ENCODE measurements around the gene ABCF2.

Gene ABCF2

DNA sequence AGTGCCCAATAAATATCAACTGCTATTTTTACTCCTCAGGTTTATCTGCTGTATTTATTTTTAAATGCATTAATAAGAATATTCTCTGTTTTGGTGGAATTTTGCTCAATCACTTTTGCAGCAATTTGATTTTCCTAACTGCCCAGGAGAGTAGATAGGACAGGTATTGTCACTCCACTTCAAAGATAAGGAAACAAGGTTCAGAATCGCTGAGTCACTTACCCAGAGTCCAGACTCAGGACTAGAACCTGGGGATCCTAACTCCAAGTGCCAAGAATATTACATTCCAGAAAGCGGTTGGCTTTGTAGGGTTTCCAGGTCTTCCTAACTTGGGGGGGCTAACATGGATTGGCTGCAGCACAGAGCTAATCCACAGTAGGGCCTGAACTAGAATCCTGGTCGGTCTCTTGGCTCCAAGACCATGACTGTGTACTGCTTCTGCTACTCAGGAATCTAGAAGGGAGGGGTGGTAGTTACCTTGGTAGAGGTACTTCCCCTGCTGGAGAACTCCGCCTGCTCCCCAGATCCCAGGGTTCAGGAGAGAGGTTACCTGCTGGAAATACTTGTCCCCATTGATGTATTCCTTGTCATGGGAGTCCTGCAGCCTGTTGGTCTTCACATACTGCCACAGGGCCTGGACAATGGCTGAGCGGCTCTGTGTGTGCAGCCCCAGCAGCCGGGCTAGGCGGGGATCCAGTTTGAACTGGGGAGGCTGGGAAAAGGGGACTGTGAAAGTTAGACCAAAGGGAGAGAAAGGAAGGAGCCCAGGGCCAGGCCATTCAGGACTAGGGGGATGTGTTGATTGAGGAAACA, 14.1 kb upstream of the ABCF2 start:
- no peak for DNase-seq

DNA sequence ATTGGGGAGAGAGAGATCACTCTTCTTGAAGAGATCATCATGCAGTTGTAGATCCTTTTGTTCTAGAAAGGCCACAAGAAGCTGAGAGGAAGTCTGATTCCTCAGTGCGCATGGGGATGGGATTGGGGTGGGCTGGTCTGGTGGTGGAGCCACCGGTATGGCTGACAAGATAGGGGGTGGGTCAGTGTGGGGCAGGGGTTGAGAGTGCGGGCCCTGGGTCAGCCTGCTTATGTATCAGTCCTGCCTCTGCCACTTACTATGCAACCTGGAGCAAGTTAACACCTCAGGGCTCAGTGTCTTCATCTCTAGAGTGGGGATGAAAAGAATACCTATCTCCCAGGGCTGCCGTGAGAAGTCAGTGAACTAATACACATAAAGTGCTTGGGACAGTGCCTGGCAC, 13.5 kb upstream of the ABCF2 start:
- DNase-seq = no peak

DNA sequence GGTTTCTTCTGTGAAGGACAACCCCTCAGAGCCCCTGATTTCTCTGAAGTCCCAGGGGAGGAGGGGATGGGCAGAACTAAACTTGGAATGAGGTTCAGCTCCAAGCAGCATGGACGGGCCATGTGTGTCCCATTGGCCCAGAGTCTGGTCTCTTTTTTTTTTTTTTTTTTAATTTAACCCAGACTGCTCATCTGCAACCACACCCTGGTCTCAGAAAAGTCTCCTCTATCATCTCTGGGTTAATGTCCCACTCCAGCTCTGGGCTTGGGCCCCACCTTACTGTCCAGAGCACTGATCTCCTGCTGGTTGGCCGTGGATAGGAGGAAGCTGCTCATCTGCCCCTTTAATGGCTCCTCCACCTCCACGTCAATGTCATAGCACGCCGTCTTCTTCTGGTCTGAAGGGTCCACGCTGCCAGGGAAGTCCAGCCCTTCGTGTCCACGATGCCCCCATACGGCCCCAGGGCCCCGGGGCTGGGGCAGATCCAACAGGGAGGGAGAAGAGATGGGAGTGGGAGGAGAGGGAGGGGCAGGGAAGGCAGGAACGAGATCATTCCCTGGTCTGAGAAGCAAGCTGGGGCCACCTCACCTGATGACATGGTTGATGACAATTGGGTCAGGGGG, 12.9 kb upstream of the ABCF2 start:
- DNase-seq = no peak

DNA sequence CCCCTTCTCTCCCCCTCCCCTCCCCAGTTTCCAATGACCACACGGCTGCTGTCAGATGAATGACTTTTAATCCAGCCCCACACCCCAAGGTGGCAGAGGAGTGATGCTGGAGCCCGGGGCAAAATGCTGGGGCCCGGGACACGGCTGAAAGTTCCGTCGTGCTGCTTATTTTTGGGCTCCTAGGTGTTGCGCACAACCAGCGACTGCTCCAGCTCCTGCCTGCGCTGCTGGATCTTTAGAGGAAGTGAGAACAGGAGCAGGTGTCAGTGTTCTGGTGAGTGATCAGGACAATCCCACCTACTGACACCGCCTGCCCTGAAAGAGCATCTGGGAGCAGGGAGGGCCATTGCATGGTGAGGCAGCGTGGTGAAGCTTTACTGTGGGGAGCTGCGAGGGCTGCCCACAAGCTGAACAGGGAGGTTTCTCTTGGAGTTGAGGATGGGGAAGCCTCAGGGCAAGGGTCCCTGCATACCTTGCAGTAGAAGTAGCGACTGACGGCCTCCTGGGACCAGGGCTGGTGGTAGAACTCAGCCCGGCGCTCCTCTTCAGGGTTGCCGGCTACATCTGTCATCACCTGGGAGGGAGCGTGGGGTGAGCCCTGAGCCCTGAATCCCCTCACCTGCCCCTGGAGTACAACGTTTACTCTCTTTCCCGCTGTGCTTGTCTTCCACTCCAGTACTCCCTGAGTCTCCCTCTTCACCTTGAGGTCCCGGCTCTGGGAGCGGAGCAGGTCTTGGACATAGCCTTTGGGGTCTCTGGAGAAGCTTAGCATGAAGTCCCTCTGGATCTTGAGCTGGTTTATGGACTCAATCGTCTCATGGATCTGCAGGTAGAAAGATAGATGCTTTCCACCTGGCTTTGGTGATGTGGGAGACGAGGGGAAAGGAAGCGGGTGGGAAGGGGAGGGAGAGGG, 12.2 kb upstream of the ABCF2 start:
- DNase-seq = no peak

DNA sequence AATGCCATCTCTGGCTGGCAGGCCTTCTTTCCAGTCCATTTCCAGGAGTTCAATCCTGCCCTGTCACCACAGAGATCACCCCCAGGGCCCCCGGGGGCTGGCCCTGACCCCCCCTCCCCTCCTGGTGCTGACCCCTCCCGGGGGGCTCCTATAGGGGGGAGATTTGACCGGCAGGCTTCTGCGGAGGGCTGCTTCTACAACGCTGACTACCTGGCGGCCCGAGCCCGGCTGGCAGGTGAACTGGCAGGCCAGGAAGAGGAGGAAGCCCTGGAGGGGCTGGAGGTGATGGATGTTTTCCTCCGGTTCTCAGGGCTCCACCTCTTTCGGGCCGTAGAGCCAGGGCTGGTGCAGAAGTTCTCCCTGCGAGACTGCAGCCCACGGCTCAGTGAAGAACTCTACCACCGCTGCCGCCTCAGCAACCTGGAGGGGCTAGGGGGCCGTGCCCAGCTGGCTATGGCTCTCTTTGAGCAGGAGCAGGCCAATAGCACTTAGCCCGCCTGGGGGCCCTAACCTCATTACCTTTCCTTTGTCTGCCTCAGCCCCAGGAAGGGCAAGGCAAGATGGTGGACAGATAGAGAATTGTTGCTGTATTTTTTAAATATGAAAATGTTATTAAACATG, 11.3 kb upstream of the ABCF2 start:
- DNase-seq = no peak

DNA sequence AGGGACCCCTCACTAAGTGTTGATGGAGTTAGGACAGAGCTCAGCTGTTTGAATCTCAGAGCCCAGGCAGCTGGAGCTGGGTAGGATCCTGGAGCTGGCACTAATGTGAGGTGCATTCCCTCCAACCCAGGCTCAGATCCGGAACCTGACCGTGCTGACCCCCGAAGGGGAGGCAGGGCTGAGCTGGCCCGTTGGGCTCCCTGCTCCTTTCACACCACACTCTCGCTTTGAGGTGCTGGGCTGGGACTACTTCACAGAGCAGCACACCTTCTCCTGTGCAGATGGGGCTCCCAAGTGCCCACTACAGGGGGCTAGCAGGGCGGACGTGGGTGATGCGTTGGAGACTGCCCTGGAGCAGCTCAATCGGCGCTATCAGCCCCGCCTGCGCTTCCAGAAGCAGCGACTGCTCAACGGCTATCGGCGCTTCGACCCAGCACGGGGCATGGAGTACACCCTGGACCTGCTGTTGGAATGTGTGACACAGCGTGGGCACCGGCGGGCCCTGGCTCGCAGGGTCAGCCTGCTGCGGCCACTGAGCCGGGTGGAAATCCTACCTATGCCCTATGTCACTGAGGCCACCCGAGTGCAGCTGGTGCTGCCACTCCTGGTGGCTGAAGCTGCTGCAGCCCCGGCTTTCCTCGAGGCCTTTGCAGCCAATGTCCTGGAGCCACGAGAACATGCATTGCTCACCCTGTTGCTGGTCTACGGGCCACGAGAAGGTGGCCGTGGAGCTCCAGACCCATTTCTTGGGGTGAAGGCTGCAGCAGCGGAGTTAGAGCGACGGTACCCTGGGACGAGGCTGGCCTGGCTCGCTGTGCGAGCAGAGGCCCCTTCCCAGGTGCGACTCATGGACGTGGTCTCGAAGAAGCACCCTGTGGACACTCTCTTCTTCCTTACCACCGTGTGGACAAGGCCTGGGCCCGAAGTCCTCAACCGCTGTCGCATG, 10.5 kb upstream of the ABCF2 start:
- no peak for DNase-seq

DNA sequence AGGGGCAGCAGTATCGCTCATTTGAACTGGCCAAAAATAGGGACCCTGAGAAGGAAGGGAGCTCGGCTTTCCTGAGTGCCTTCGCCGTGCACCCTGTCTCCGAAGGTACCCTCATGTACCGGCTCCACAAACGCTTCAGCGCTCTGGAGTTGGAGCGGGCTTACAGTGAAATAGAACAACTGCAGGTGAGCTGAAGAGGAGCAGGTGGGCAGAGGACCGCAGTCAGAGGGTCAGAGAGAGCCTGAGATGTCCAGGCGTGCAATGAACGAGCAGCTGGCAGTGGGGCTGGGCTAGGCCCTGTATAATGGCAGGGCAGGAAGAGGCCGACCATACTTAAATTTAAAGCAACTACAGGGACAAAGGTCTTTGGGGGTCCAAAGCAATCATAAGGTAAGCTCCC, 9.4 kb upstream of the ABCF2 start:
- DNase-seq = no peak

DNA sequence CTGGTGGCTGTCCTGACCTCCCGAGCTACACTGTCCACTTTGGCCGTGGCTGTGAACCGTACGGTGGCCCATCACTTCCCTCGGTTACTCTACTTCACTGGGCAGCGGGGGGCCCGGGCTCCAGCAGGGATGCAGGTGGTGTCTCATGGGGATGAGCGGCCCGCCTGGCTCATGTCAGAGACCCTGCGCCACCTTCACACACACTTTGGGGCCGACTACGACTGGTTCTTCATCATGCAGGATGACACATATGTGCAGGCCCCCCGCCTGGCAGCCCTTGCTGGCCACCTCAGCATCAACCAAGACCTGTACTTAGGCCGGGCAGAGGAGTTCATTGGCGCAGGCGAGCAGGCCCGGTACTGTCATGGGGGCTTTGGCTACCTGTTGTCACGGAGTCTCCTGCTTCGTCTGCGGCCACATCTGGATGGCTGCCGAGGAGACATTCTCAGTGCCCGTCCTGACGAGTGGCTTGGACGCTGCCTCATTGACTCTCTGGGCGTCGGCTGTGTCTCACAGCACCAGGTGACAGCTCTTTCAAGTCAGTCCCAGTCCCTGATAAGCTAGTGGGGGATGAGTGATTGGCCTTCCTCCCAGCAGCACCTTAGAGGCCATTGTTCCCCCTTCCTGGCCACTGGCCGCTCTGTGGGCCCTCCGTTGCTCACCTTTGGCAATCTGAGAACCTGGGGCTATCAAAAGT, 8.2 kb upstream of the ABCF2 start:
- DNase-seq = no peak

DNA sequence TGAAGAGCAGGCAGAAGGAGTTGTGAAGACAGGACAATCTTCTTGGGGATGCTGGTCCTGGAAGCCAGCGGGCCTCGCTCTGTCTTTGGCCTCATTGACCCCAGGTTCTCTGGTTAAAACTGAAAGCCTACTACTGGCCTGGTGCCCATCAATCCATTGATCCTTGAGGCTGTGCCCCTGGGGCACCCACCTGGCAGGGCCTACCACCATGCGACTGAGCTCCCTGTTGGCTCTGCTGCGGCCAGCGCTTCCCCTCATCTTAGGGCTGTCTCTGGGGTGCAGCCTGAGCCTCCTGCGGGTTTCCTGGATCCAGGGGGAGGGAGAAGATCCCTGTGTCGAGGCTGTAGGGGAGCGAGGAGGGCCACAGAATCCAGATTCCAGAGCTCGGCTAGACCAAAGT, 6.8 kb upstream of the ABCF2 start:
- no peak for DNase-seq

DNA sequence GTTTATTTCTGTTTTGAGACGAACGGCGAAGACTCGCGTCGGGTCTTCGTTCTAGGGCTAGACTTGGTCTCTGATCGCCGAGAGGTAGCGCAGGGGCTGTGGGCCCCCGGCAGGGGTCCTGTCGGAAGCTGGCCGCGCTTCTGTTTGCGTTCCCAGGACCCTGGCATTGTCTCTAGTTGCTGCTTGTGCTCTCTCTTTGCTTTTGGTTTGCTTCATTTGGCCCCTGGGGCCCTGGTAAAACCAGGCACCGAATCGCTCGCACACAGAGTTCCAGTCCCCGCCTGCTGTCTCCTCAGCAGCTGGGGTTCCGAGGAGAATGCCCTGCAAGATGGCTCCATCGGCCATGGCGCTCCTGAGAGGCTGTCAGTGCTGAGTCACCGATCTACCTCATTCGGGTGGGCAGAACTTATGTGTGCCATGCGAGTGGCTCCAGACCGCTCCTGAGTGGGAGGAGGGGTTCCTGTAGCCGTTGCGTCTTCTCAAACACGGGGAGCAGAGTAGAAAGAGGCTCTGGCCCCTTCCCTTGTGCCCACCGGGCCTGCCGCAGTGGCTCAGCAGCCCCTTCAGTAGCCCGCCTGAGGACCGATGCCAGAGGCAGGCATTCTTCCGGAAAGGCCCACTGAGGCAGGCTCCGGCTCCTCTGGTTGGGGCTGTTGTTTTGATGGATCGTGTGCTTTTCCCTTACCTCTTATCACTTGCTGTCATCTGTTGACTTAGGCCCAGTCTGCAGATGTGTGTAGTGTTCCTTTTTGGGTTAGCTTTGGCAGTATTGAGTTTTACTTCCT, 6.1 kb upstream of the ABCF2 start:
- DNase-seq = peak; percentile 63

DNA sequence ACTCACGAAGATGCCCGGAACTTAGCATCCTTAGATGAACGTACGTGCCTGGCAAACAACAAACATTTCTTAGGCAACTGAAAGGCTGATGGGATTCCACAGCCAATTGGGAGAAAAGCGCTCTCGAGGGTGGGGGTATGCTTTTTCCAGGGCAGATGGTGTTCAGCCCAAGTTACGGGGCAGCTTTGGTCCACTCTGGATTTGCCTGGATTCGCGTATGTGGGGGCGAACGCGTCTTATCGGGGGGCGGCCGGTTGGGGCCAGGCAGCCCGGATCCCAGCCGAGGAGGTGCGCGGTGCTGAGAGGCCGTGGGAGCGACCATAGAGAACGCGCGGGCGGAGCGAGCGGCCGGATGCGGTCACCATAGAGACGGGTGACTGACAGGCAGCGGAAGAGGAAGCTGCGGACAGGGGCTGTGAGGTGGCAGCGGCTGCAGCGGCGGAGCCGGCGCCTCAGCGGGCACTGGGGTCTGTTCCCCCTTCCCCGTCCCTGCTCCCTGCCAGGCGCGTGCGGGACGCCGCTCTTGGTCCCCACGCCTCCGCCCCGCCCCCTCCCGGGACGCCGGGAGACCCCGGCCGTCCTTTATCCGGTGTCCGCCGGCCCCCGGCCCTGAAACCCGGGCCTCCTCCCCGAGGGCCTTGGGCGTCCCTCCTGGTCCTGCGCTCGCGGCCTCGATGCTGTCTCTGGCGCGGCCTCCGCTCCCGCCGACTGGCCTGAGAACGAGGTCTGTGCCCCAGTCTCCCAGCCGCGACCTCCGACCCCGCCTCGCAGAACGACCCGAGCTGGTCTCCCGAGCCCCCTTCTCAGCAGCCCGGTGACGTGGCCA, 5.3 kb upstream of the ABCF2 start, which contains the start of gene CHPF2:
Gene CHPF2 (plus strand): TSS at position 393 of the 826 bp plus-strand sequence. CDS start 1,529 bp downstream, outside the sequence.
- DNase-seq = peak; percentile 87

DNA sequence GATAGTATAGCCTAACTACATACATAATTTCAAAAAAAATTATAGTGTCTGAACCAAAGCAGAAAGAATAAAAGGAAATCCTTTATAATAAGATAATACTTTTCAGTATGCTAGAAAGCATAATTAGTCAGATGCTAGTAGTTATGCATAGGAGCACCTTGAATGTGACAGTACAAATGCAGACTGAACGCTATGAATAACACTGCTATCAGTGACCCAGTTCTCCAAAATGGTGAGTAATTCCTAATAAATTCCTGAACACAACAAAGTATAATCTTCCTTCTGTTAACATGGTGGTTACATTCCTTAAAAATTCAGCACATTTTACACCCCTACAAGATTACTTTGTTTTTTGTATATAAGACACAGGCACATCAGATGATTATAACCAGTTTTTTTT, 4.1 kb upstream of the ABCF2 start:
- DNase-seq = no peak

DNA sequence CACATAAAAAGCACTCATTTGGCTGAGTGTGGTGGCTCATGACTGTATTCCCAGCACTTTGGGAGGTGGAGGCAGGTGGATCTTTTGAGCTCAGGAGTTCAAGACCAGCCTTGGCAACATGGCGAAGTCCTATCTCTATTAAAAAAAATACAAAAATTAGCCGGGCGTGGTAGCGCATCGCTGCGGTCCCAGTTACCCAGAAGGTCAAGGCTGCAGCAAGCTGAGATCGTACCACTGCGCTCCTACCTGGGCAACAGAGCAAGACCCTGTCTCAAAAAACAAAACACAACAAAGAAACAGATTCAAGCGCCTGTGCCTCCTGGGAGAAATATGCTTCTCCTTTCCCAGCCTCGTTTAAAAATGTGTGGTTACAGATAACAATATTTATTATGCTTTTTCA, 2.2 kb upstream of the ABCF2 start:
- no peak for DNase-seq

DNA sequence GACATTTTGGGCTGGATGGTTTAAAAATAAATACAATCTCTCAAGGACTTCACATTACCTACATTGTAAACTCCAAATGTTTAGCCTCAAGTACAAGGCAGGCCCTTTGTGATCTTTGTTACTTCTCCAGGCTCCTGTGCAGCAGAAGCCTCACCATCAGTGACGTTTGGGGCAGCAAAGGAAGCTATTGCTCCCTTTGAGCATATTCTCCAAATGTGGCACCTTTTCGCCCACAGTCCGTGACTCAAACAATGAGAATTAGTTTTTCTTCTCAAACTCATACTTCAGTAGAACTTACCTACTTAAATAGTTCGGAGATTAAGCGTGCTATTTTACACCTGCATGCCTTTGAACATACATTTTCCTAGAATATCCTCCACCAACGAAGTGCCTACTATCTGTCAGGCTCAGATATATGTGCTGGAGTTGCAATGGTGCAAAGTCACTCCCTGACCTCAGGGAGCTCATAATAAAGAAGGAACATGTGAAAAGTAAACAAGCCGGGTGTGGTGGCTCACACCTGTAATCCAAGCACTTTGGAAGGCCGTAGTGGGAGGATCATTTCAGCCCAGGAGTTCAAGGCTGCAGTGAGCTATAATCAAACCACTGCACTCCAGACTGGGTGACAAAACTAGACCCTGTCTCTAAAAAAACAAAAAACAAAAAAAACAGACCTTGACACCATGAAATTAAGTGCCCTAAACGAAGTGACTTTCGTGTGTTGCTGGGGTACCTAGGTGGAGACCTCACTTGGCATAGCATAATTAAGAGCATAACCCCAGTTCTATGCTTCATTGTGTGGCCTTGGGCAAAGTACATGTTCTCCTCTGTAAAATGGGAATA, 1.2 kb upstream of the ABCF2 start:
- DNase-seq = no peak

DNA sequence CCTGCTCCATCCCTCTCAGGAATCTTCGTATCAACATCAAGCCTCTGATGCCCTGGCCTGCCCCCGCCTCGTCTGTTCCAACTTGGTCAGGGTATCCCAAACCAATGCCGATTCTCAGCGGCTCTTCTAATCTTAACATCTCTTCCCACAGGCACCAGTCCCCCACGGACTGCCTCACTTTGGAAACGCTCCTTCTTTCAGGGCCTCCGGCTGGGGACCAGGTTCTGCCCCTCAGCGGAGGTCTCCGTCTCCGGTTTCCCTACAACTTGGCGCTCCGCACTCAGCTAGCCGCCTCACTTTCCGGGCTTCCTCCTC, 488 bp downstream of the ABCF2 start:
- no peak for DNase-seq

DNA sequence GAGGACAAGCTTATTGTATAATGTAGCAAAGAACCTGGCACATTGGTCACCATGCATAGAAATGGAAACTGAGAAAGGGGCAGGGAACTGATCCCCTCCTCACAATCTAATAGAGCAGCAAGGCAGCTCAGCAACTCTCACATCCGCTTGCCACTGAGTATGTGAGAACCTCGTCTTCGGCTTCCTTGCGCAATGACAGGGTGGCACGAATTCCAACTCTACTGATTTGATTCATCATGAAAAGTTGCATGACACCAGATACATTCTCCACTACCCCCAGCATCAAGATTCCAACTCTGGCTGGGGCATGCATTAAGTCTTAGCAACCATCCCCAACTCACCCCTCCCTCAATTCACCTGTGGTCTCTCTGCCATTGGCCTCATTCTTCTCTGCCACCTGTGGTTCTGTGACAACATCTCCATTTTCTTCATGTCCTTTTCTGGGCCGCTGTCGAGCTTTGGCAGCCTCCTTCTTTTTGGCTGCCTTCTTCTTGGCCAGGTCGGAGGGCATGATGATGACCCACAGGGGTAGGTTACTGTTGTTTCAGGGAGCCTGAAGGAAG, 976 bp downstream of the ABCF2 start:
- no peak for DNase-seq

DNA sequence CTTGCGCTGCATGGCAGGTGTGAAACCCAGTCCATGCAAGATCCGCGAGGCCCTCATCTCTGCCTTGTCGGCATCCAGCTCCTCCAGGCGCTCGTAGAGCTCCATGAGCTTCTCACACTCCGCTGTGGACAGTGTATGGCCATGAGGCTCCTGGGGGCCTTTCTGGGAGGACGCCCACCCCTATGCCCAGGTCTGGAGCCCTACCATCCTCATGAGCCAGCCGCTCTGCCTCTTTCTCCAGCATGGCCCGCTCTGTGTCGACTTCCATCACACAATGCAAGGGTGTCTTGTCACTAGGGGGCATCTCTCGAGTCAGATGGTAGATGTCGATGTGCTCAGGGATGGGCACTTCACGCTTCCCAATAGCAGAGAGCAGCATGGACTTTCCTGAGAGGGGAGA, 3.3 kb downstream of the ABCF2 start:
- DNase-seq = no peak

DNA sequence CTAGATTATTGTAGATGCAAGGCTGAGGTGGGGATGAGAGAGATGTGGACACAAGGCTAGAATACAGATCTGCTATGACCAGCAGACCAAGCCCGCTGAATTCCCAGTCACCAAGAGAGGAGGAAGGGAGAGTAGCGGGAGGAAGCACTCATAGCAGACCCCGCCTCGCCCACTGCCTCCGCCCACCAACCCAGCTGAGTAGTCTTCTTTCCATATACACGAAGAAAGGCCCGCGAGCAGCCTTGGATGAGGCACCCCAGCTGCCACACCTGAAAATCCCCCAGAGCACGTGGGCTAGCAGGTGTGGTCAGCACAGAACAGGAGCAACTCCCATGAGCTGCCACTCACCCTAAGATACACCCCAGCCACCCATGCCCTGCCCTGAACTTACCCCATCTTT, 8.8 kb downstream of the ABCF2 start:
- DNase-seq = no peak

Measured in CD4-positive, alpha-beta T cell treated with Interferon gamma for 1 hour (primary cell).